ENCODE measurements around the gene RAB14.
"Not testable (repeated sequence)": the region's sequence is repeated elsewhere in the genome, so short reads cannot be mapped to it uniquely, and the experiment has no call there.

Gene RAB14

GRCh38 chr9:121189006-121189405, 12.7 kb downstream of the RAB14 start:
- DNase-seq: no peak

GRCh38 chr9:121187636-121188305, 13.9 kb downstream of the RAB14 start:
- no peak for DNase-seq

DNA sequence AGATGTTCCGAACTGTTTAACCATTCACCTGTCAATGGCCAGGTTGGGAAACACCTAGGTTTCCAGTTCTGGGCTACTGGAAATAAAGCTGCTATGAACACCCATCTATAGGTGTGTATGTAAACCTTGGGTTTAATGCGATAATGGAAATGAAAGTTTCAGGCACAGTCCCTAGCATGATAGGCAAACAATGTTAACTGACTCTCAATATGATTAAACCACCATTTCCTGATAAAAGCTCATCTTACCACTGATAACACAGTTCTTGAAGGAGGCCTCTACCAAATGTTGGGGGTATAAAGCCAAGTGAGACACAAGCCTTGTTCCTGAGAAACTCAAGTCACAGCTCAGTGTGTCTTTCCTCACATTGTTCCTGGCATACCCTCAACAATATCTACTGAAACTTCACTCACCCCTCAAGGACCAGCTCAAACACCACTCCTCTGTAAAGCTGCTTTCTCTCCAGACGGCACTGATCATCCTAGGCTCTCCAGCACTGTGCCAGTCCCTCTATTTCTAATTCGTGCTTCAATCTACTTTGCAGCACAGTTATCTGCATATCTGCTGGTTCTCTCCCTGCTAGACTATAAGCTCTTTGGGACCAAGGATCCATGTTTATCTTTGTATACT, 15.8 kb downstream of the RAB14 start:
- DNase-seq: no peak

GRCh38 chr9:121185178-121185745, 16.4 kb downstream of the RAB14 start:
- DNase-seq: no peak

GRCh38 chr9:121184463-121184862, 17.2 kb downstream of the RAB14 start:
- no peak for DNase-seq

DNA sequence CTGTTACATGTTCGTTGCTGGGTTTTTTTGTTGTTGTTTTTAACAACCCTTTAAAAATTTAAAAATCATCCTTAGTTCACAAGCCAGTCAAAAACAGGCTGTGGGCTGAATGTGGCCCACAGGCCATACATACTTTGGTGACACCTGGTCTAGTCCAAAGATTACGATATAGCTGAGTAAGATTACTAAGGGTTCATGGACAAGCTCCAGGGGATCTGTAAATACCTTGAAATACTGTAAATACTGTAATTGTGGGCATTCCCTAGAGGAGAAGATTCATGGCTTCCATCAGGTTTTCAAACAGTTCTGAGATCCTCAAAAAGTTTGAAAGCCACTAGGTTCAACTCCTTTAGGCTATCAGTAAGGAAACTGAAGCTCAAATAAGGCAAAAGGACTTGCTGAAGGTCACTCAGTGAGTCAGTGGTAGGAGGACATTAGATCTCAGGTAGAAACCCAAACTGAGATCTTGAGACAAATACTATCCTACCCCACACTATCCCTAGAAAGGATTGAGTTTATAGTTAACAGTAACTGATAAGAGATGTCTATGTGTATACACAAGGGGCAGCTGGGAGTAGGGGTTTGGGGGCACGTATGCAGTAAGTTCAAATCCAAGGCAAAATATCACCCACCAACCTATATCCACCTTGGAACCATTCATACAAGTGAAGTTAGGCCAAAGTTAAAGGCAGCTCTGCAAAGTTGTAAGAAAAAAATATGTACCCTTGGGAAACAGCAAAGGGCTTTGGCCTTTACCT, 17.8 kb downstream of the RAB14 start:
- no peak for DNase-seq

- no peak for DNase-seq
Observed at GRCh38 chr9:121182989-121183388, 18.7 kb downstream of the RAB14 start.

GRCh38 chr9:121182101-121182836, 19.4 kb downstream of the RAB14 start:
- no peak for DNase-seq

DNA sequence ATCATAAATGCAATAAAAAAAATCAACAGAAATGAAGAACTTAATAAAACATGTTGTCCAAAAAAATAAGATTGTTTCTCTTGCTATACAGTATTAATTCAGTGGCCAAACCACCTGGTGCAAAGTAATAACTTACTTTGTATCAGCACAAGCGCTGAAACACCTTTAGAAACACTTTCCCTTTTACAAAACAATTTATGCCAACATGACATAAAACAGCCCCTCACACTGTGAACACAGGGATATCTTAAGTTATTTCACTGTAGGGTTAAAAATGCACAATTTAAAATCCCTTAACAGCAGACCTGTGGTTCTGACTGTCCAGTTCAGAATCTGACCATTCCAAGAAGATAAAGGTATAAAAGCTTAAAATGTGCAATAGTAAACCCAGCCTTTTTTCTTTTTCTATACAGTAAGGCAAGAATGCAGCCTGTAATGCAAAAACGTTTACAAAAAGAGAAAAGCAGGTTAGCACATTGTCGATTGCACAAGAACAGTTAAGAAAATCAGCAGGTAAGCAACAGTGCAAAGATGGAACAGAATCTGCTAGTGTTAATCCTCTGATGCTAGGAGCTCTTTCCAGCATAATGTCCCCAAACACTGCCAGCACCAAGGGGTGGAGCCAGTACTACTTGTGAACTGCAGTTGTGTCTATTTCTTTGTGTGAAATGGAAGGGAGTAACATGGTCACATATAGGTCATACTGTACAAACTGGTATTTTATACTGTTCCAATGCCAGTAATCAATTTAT, 21.6 kb downstream of the RAB14 start:
- DNase-seq: no peak

- DNase-seq: not testable (repeated sequence)
Observed at GRCh38 chr9:121179373-121179721, 22.3 kb downstream of the RAB14 start.

DNA sequence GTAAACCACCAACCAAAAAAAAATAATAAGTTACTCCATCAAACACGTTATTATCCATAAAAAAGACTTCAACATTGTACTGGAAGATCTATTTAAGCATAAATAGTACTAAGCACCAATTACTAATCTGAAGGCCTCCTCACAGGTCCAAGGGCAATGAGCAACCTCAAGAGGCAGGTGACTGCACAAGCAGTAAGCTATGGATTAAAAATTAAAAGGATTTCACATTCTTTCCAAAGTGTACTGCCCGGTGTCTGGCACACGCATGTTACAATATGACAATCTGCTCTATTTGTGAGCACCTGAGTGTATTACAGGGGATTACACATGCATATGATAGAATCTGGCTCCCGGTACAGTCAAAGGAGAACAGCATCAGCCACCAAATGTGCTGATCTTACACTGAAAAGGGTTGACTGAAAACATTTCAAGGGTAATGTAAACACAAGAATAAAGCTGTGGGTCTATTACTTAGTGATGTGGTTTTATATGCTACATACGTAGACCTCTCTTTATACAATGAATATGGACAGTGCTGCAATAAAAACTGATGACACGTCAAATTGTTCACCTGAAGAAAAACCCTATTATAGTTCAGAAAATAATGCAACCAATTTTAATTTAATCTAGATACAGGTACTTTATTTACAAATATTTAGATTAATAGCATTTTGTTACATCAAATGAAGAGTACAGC, 22.8 kb downstream of the RAB14 start:
- no peak for DNase-seq

GRCh38 chr9:121173501-121173900, 28.2 kb downstream of the RAB14 start:
- DNase-seq: no peak

- no peak for DNase-seq
Observed at GRCh38 chr9:121172726-121173487, 28.8 kb downstream of the RAB14 start.

GRCh38 chr9:121171236-121171635, 30.4 kb downstream of the RAB14 start:
- no peak for DNase-seq

DNA sequence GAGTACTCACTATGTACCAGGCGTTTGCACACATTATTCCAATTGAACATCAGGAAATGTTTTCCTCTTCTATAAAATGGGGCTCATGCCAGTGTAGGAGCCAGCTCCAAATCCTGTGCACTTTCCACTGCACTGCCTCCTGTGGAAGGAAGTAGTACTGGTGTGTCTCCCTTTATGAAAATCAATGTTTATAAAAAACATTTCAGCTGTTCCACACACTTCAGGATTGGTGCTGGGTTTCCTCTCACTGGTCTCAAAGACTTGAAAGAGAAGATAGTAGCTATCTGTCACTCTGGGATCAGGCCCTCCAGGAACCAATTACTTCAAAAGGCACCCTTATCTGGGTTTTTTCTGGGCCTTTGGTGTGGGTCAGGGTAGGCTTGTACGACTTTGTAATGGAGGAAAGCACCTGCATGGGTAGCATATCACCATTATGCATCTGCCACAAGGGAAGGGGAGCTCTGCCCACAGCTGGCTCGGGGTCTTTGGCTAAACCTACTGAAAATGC, 32.5 kb downstream of the RAB14 start:
- DNase-seq: no peak

GRCh38 chr9:121168052-121168451, 33.6 kb downstream of the RAB14 start:
- no peak for DNase-seq

GRCh38 chr9:121160025-121160424, 41.6 kb downstream of the RAB14 start:
- no peak for DNase-seq

GRCh38 chr9:121157939-121158338, 43.7 kb downstream of the RAB14 start:
- no peak for DNase-seq

DNA sequence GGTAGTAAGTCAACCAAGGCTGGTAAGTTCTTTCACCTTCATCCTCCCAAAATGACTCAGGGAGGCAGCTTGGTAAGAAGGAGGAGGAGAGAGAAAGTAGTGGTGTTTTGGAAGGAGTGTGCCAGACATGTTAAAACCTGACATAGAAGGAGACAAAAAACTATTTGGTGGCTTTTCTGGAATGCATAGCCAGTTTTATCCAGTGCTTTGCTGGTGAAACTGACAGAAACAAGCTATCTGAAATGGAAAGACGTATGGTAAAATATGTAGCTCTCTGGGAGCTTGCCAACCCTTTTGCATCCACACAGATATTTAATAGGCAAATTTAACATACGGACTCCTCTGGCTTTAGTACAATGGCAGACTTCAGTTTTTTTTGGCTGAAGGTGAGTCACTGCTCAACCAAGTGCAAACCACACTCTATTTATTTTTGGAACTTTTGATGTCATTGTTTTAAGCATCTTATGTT, 45.4 kb downstream of the RAB14 start:
- no peak for DNase-seq

GRCh38 chr9:121154782-121155181, 46.9 kb downstream of the RAB14 start:
- no peak for DNase-seq

DNA sequence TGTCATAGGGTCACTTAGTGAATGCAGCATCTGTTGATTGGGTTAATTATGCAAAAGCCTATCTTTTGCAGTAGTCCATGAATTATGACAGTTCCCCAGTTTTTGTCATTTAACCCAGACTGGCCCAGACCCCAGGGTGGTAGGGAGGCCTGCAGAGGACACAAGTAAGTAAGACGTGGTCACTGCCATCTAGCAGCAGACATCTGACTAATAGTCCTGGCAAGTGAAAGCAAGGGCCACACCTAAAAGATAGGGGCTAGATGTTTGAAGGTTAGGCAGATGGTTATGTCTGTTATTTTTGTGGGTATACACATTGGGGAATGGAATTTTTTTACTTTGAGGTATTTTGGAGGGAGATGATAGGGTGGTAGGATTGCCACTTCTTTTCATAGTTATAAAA, 48.0 kb downstream of the RAB14 start:
- no peak for DNase-seq

Measured in NCI-H2029 (cell line).